ENCODE measurements around the gene ATOH1. TPM values are rescaled to one million over a fixed set of nuclear protein-coding genes. Genes with fewer than 3 reads are reported as not detected.

ATOH1 gene
- total RNA-seq, 1 experiment from 2014 or later: not detected

- ChIA-PET POLR2A (no interaction called here), CTCF (no interaction called here)
- H3K4me1 ChIP-seq (ENCODE audit: control insufficient read depth, insufficient read depth, low read length): no peaks in the 10 kb centered on the region; the same call in 1 of the 2 replicates
- no peak overlapping the region for H3K4me3 ChIP-seq (ENCODE audit: low read depth in 2 of 2, low read length in 2 of 2)
- ATAC-seq (no peak), DNase-seq (ENCODE audit: low read depth, low spot score) (no peak)
- in situ Hi-C loops (cut with HindIII; ENCODE audit: low pct_unique_long_range_greater_than_20kb, low sequenced_read_pairs): no loop called here
- H3K36me3 ChIP-seq (ENCODE audit: control insufficient read depth, insufficient read depth, low read length): no peaks in the 10 kb centered on the region
- no TSS peak for BruUV-seq (replicated peaks)
- intact Hi-C loops (cut with micrococcal nuclease; ENCODE audit: unreplicated experiment): no loop called here
- H3K9me3 ChIP-seq (ENCODE audit: control insufficient read depth, insufficient read depth, low read depth, low read length): no peaks in the 10 kb centered on the region
- no peak overlapping the region for H3K27ac ChIP-seq (ENCODE audit: low read length)
- peaks cover 13% of the 10 kb centered on the region for H3K27me3 ChIP-seq (ENCODE audit: control insufficient read depth, insufficient read depth, low read length)
- TF ChIP-seq TCF7L2 (IDR thresholded peaks at IDR 0.05; ENCODE audit: low read depth, low read length): no peak
- TF ChIP-seq, protein P1, sequence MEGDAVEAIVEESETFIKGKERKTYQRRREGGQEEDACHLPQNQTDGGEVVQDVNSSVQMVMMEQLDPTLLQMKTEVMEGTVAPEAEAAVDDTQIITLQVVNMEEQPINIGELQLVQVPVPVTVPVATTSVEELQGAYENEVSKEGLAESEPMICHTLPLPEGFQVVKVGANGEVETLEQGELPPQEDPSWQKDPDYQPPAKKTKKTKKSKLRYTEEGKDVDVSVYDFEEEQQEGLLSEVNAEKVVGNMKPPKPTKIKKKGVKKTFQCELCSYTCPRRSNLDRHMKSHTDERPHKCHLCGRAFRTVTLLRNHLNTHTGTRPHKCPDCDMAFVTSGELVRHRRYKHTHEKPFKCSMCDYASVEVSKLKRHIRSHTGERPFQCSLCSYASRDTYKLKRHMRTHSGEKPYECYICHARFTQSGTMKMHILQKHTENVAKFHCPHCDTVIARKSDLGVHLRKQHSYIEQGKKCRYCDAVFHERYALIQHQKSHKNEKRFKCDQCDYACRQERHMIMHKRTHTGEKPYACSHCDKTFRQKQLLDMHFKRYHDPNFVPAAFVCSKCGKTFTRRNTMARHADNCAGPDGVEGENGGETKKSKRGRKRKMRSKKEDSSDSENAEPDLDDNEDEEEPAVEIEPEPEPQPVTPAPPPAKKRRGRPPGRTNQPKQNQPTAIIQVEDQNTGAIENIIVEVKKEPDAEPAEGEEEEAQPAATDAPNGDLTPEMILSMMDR (IDR thresholded peaks at IDR 0.05): no peak
- no peak for TF ChIP-seq SIN3A (IDR thresholded peaks at IDR 0.05; ENCODE audit: borderline replicate concordance, insufficient read depth, low read depth, low read length)
- TF ChIP-seq POLR2AphosphoS5 (IDR thresholded peaks at IDR 0.05; ENCODE audit: low read depth, low read length): no peak
- TF ChIP-seq, protein P2, sequence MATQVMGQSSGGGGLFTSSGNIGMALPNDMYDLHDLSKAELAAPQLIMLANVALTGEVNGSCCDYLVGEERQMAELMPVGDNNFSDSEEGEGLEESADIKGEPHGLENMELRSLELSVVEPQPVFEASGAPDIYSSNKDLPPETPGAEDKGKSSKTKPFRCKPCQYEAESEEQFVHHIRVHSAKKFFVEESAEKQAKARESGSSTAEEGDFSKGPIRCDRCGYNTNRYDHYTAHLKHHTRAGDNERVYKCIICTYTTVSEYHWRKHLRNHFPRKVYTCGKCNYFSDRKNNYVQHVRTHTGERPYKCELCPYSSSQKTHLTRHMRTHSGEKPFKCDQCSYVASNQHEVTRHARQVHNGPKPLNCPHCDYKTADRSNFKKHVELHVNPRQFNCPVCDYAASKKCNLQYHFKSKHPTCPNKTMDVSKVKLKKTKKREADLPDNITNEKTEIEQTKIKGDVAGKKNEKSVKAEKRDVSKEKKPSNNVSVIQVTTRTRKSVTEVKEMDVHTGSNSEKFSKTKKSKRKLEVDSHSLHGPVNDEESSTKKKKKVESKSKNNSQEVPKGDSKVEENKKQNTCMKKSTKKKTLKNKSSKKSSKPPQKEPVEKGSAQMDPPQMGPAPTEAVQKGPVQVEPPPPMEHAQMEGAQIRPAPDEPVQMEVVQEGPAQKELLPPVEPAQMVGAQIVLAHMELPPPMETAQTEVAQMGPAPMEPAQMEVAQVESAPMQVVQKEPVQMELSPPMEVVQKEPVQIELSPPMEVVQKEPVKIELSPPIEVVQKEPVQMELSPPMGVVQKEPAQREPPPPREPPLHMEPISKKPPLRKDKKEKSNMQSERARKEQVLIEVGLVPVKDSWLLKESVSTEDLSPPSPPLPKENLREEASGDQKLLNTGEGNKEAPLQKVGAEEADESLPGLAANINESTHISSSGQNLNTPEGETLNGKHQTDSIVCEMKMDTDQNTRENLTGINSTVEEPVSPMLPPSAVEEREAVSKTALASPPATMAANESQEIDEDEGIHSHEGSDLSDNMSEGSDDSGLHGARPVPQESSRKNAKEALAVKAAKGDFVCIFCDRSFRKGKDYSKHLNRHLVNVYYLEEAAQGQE (IDR thresholded peaks at IDR 0.05; ENCODE audit: insufficient read depth in 1 of 2, low read depth in 2 of 2, low read length in 1 of 2): no peak
Measured at GRCh38 chr4:93827272-93827947, 1.1 kb upstream of the ATOH1 start.

GRCh38 chr4:93828995-93829819 lies 654 bp downstream of the ATOH1 start:
- Histone ChIP-seq H3K36me3 (ENCODE audit: control insufficient read depth, insufficient read depth, low read length) (no peaks in the 10 kb centered on the region), H3K9me3 (ENCODE audit: control insufficient read depth, insufficient read depth, low read depth, low read length) (no peaks in the 10 kb centered on the region), H3K27ac (ENCODE audit: low read length) (no peak overlapping the region), H3K4me1 (ENCODE audit: control insufficient read depth, insufficient read depth, low read length) (no peaks in the 10 kb centered on the region; the same call in 1 of the 2 replicates), H3K4me3 (ENCODE audit: low read depth in 2 of 2, low read length in 2 of 2) (peak overlapping the region; percentile 22 to 41), H3K27me3 (ENCODE audit: control insufficient read depth, insufficient read depth, low read length) (peaks cover 13% of the 10 kb centered on the region)
- no TSS peak for BruUV-seq (replicated peaks)
- DNase-seq (ENCODE audit: low read depth, low spot score): no peak
- intact Hi-C loops (cut with micrococcal nuclease; ENCODE audit: unreplicated experiment): no loop called here
- ChIA-PET CTCF (no interaction called here), POLR2A (no interaction called here)
- TF ChIP-seq, protein P2 (IDR thresholded peaks at IDR 0.05; ENCODE audit: insufficient read depth in 1 of 2, low read depth in 2 of 2, low read length in 1 of 2): no peak
- TF ChIP-seq, protein P1 (IDR thresholded peaks at IDR 0.05): no peak
- no peak for TF ChIP-seq TCF7L2 (IDR thresholded peaks at IDR 0.05; ENCODE audit: low read depth, low read length)
- TF ChIP-seq POLR2AphosphoS5 (IDR thresholded peaks at IDR 0.05; ENCODE audit: low read depth, low read length): no peak
- TF ChIP-seq SIN3A (IDR thresholded peaks at IDR 0.05; ENCODE audit: borderline replicate concordance, insufficient read depth, low read depth, low read length): no peak
- in situ Hi-C loops (cut with HindIII; ENCODE audit: low pct_unique_long_range_greater_than_20kb, low sequenced_read_pairs): no loop called here
- ATAC-seq: peak; percentile 75
